ENCODE results near the gene CCDC27. TPM values are rescaled to one million over a fixed set of nuclear protein-coding genes. Genes with fewer than 3 reads are reported as not detected.
A peak's percentile ranks its signal among the peaks of the same experiment; 100 is the strongest.

CCDC27 gene
- total and polyA plus RNA-seq, 2 of the 13 experiments (the other 11 are each of a cell fraction or from before 2014, with no cell fraction given), result not detected

- TF ChIP-seq KIAA2018 (CRISPR knock-in tag; IDR thresholded peaks at IDR 0.05; ENCODE audit: borderline replicate concordance) (no peak), CHCHD3 (CRISPR knock-in tag; IDR thresholded peaks at IDR 0.05) (no peak), NR2C2 (CRISPR knock-in tag; IDR thresholded peaks at IDR 0.05; ENCODE audit: borderline replicate concordance) (peak; percentile 86), HOXA7 (CRISPR knock-in tag; IDR thresholded peaks at IDR 0.05) (peak; percentile 28; the same call in 1 of the 2 replicates), PAX8 (CRISPR knock-in tag; IDR thresholded peaks at IDR 0.05; ENCODE audit: borderline replicate concordance) (no peak), AHR (CRISPR knock-in tag; IDR thresholded peaks at IDR 0.05) (no peak), ARHGAP35 (CRISPR knock-in tag; IDR thresholded peaks at IDR 0.05; ENCODE audit: borderline replicate concordance) (no peak; the same call in none of the 2 replicates), ZNF17 (CRISPR knock-in tag; IDR thresholded peaks at IDR 0.05) (no peak), FOXP1 (IDR thresholded peaks at IDR 0.05) (no peak), FOXP1 (CRISPR knock-in tag; IDR thresholded peaks at IDR 0.05) (no peak; the same call in none of the 2 replicates), JUN (CRISPR knock-in tag; IDR thresholded peaks at IDR 0.05) (peak; percentile 29; the same call in 1 of the 2 replicates), SMYD3 (CRISPR knock-in tag; IDR thresholded peaks at IDR 0.05) (peak; percentile 67; the same call in 1 of the 2 replicates), ZNF10 (CRISPR knock-in tag; IDR thresholded peaks at IDR 0.05; ENCODE audit: borderline replicate concordance, low read depth) (no peak), SSRP1 (CRISPR knock-in tag; IDR thresholded peaks at IDR 0.05) (no peak), MIER2 (CRISPR knock-in tag; IDR thresholded peaks at IDR 0.05) (0 out of 2 replicates have a peak, but pooled peaks have one; percentile 33), THAP9 (CRISPR knock-in tag; IDR thresholded peaks at IDR 0.05; ENCODE audit: borderline replicate concordance) (peak; percentile 70; the same call in 1 of the 2 replicates), ZNF260 (CRISPR knock-in tag; IDR thresholded peaks at IDR 0.05; ENCODE audit: borderline replicate concordance, low read depth) (no peak), CENPX (CRISPR knock-in tag; IDR thresholded peaks at IDR 0.05) (no peak), ZNF496 (CRISPR knock-in tag; IDR thresholded peaks at IDR 0.05; ENCODE audit: insufficient replicate concordance) (no peak), NFE2 (CRISPR knock-in tag; IDR thresholded peaks at IDR 0.05) (0 out of 2 replicates have a peak, but pooled peaks have one; percentile 34)
These were observed 23.4 kb downstream of the CCDC27 start (continued) for GRCh38 chr1:3775490-3776230.
